GM12878 (cell line): Measurements from ENCODE around the gene GAB3. TPM values are rescaled to one million over a fixed set of nuclear protein-coding genes. Genes with fewer than 3 reads are reported as not detected.

Experiments
- ATAC-seq: fragments of 200-7000 bp; cut with Tn5 transposase; 3 replicates; pipeline ENCODE4 v1.9.1; 2020; ENCODE audit warnings: mild to moderate bottlenecking, moderate library complexity
- BruUV-seq: library from RNA; stranded (reverse); fragments of 400-500 nt; replicated peaks from 2 replicates; lab custom pipeline; 2021; lab: Mats Ljungman, UMichigan
- CTCF ChIA-PET: fragments of 300-600 bp; sonication (Branson Sonifier 250); formaldehyde crosslinking; extraction: SDS; loops from one replicate; lab custom pipeline; 2021; ENCODE audit warnings: inconsistent platforms; lab: Yijun Ruan, JAX
- POLR2A ChIA-PET: fragments of 350-600 bp; formaldehyde crosslinking; extraction: SDS; loops from one replicate; lab custom pipeline; 2021; ENCODE audit warnings: inconsistent platforms; lab: Charles Lee
- RAD21 ChIA-PET: fragments of 300-600 bp; sonication (Branson Sonifier 250); formaldehyde crosslinking; loops from one replicate; lab custom pipeline; 2023; ENCODE audit warnings: antibody characterized with exemption; ENCODE audit not compliant: unreplicated experiment; lab: Charles Lee
- SMC1A ChIA-PET: fragments of 300-600 bp; sonication (Branson Sonifier 250); formaldehyde crosslinking; loops from one replicate; lab custom pipeline; 2023; ENCODE audit not compliant: unreplicated experiment, uncharacterized antibody; lab: Charles Lee
- DNase-seq: peaks from one replicate; pipeline ENCODE4 v3.0.0-alpha.2; 2011; ENCODE audit warnings: low read depth, low spot score
- FAIRE-seq: peaks from 3 replicates; lab custom pipeline; 2011; peaks lifted over from hg19 to GRCh38; lab: Jason Lieb, UNC
- H2AFZ ChIP-seq: 2 replicates; pipeline ENCODE4 v1.6.0; 2011; ENCODE audit warnings: low read depth, low read length, control low read depth; ENCODE audit not compliant: control insufficient read depth
- H3K27ac ChIP-seq: 2 replicates; pipeline ENCODE4 v1.5.1; 2011; ENCODE audit warnings: control low read depth; ENCODE audit not compliant: control insufficient read depth, insufficient read depth
- H3K27me3 ChIP-seq, 2 experiments: replicated peaks in 1 of 2; 2 replicates each; pipeline versions ENCODE4 v1.6.0 to v1.6.1; 2011; ENCODE audit warnings: low read length in 1 of 2; ENCODE audit not compliant: control insufficient read depth in 2 of 2, insufficient read depth in 2 of 2
- H3K36me3 ChIP-seq, 2 experiments: 2 replicates each; pipeline ENCODE4 v1.5.1; 2011; ENCODE audit warnings: low read length in 1 of 2; ENCODE audit not compliant: control insufficient read depth in 2 of 2, insufficient read depth in 2 of 2
- H3K4me1 ChIP-seq: 2 replicates; pipeline ENCODE4 v1.6.1; 2011; ENCODE audit warnings: mild to moderate bottlenecking, low read length, moderate library complexity, mixed read lengths; ENCODE audit not compliant: control insufficient read depth, insufficient read depth
- H3K4me2 ChIP-seq: 2 replicates; pipeline ENCODE4 v1.6.0; 2011; ENCODE audit warnings: control low read depth; ENCODE audit not compliant: control insufficient read depth, insufficient read depth
- H3K4me3 ChIP-seq: fragments of 200-600 bp; sonication (generic); 2 replicates; pipeline ENCODE4 v1.5.1; 2016
- H3K79me2 ChIP-seq: 2 replicates; pipeline ENCODE4 v1.6.0; 2011; ENCODE audit warnings: low read length; ENCODE audit not compliant: control insufficient read depth, insufficient read depth
- H3K9ac ChIP-seq: 2 replicates; pipeline ENCODE4 v1.8.0; 2011; ENCODE audit warnings: low read length, control low read depth, mixed read lengths; ENCODE audit not compliant: control insufficient read depth, insufficient read depth
- H3K9me3 ChIP-seq: replicated peaks from 3 replicates; pipeline ENCODE4 v1.5.1; 2011; ENCODE audit warnings: mild to moderate bottlenecking, low read length; ENCODE audit not compliant: control insufficient read depth, insufficient read depth
- H4K20me1 ChIP-seq: 2 replicates; pipeline ENCODE4 v1.6.0; 2011; ENCODE audit not compliant: control insufficient read depth, insufficient read depth
- ATF2 ChIP-seq: IDR thresholded peaks from 2 replicates; pipeline ENCODE4 v1.6.1; 2012; ENCODE audit warnings: low read length, inconsistent platforms
- CBX5 ChIP-seq: sonication (generic); IDR thresholded peaks from 2 replicates; pipeline ENCODE4 v1.6.1; 2016; ENCODE audit warnings: low read depth, moderate library complexity, mild to moderate bottlenecking, inconsistent platforms
- CUX1 ChIP-seq: IDR thresholded peaks from 2 replicates; pipeline ENCODE4 v1.6.1; 2012; ENCODE audit warnings: improper control_type of control experiment, low read depth, low read length; ENCODE audit not compliant: insufficient replicate concordance
- EGR1 ChIP-seq, 2 experiments: IDR thresholded peaks; 1 replicate in 1 of 2; 2 replicates in 1 of 2; pipeline ENCODE4 v1.6.1; 2011 to 2012; ENCODE audit warnings: low read depth in 2 of 2, low read length in 2 of 2, borderline replicate concordance in 1 of 2, mild to moderate bottlenecking in 1 of 2, moderate library complexity in 1 of 2
- ESRRA ChIP-seq: IDR thresholded peaks from 2 replicates; pipeline ENCODE4 v1.6.1; 2012; ENCODE audit warnings: mild to moderate bottlenecking, low read length, improper control_type of control experiment
- KDM1A ChIP-seq: fragments of 200-600 bp; sonication (generic); IDR thresholded peaks from 2 replicates; pipeline ENCODE4 v1.6.1; 2016; ENCODE audit warnings: borderline replicate concordance
- NFYB ChIP-seq: IDR thresholded peaks from 2 replicates; pipeline ENCODE4 v1.6.1; 2011; ENCODE audit warnings: low read depth, mild to moderate bottlenecking, low read length, improper control_type of control experiment, moderate library complexity; ENCODE audit not compliant: insufficient read depth
- NR2F1 ChIP-seq: fragments of 450-650 bp; conservative IDR thresholded peaks from 2 replicates; pipeline ENCODE4 v1.6.1; 2017; ENCODE audit warnings: mild to moderate bottlenecking
- PKNOX1 ChIP-seq: fragments of 450-650 bp; IDR thresholded peaks from 2 replicates; pipeline ENCODE4 v1.6.1; 2016; ENCODE audit warnings: mild to moderate bottlenecking
- RAD51 ChIP-seq: fragments of 450-650 bp; IDR thresholded peaks from 2 replicates; pipeline ENCODE4 v1.6.1; 2016; ENCODE audit warnings: moderate library complexity, mild to moderate bottlenecking, inconsistent platforms
- RUNX3 ChIP-seq: IDR thresholded peaks from 2 replicates; pipeline ENCODE4 v1.6.1; 2012; ENCODE audit warnings: low read length, inconsistent platforms
- SIN3A ChIP-seq: IDR thresholded peaks from 2 replicates; pipeline ENCODE4 v1.6.1; 2012; ENCODE audit warnings: low read depth, low read length, improper control_type of control experiment
- SPI1 ChIP-seq: IDR thresholded peaks from 2 replicates; pipeline ENCODE4 v1.6.1; 2011; ENCODE audit warnings: low read depth, mild to moderate bottlenecking, low read length, moderate library complexity, borderline replicate concordance; ENCODE audit not compliant: insufficient read depth
- STAT3 ChIP-seq: IDR thresholded peaks from 2 replicates; pipeline ENCODE4 v1.6.1; 2011; ENCODE audit warnings: low read depth, low read length, improper control_type of control experiment
- ZNF24 ChIP-seq: fragments of 450-650 bp; IDR thresholded peaks from 2 replicates; pipeline ENCODE4 v1.6.1; 2017; ENCODE audit warnings: antibody characterized with exemption, mild to moderate bottlenecking
- ZNF384 ChIP-seq: IDR thresholded peaks from 2 replicates; pipeline ENCODE4 v1.6.1; 2012; ENCODE audit warnings: low read depth, mild to moderate bottlenecking, low read length, improper control_type of control experiment, borderline replicate concordance
- WGBS: methylation state at CpG from one replicate; pipeline ENCODE4 v1.1.6; 2016; ENCODE audit warnings: low lambda C conversion rate; ENCODE audit not compliant: insufficient replicate concordance, insufficient coverage; ENCODE audit errors: missing lambda C conversion rate; 5-methylcytosine and 5-hydroxymethylcytosine counted together
- in situ Hi-C: fragments of 300-500 bp; cut with MboI; formaldehyde crosslinking; loops from 9 replicates; pipeline ENCODE4 v1.14.3; 2018; ENCODE audit warnings: mixed read lengths
- intact Hi-C: fragments of 100-400 bp; cut with micrococcal nuclease; formaldehyde crosslinking; loops from one replicate; pipeline ENCODE4 v1.14.2; 2022; ENCODE audit not compliant: unreplicated experiment
- polyA plus RNA-seq, 11 experiments: library from polyadenylated mRNA; depleted of rRNA in 4 of 11; unstranded in 6 of 11; stranded (reverse) in 5 of 11; fragments of >200 nt; fragmentation: Nextera tagmentation in 4 of 11; fragmentation: Illumina TruSeq in 1 of 11; extraction: Ambion mirVana in 4 of 11; extraction: Trizol in 1 of 11; gene quantifications; 1 replicate in 1 of 11; 2 replicates in 10 of 11; pipeline versions ENCODE4 v1.2.1 to v1.2.3, GENCODE V29; 2011 to 2016; ENCODE audit warnings: inconsistent platforms in 2 of 11, missing spikeins in 2 of 11, low read depth in 1 of 11
- total RNA-seq, 4 experiments: library from RNA; depleted of rRNA in 3 of 4; stranded (reverse); fragments of >200 nt in 3 of 4; fragmentation: Illumina TruSeq in 1 of 4; extraction: Trizol in 1 of 4; gene quantifications; 2 replicates each; pipeline versions ENCODE4 v1.2.1 to v1.2.3, GENCODE V29; 2013 to 2021

The GAB3 gene
- total and polyA plus RNA-seq, 10 of the 15 experiments (the other 5 are each of a cell fraction or from before 2014, with no cell fraction given): 0.10 to 2.0 (median 0.85) TPM

- no peak for TF ChIP-seq PKNOX1
- no peak for TF ChIP-seq CUX1
- TF ChIP-seq STAT3: no peak
These were observed 18.3 kb downstream of the GAB3 start (continued) for GRCh38 chrX:154732421-154733065.

- ChIA-PET SMC1A (interaction anchor here (1.0 kb wide), 1 partner anchor 17 kb away, joined by 6 read pairs; no protein-coding TSS in a partner anchor), RAD21 (no interaction called here), POLR2A (no interaction called here), CTCF (interaction anchor here (4.8 kb wide), 1 partner anchor 17 kb away, joined by 19 read pairs; no protein-coding TSS in a partner anchor)
- in situ Hi-C loops: loop anchor here (25.0 kb wide), 1 partner anchor 145 kb away; the partner anchor contains the start of gene CTAG1A
- 89% methylated on average over 7 of the region's 7 CpGs for WGBS
- no peak overlapping the region for H3K9ac ChIP-seq
- intact Hi-C loops: no loop called here
- no peak overlapping the region for H2AFZ ChIP-seq
- no peak overlapping the region for H3K27ac ChIP-seq
- ATAC-seq (no peak), FAIRE-seq (no peak), DNase-seq (no peak)
- BruUV-seq: no TSS peak
- no peaks in the 10 kb centered on the region for H3K79me2 ChIP-seq
- H3K4me1 ChIP-seq: peaks cover 8% of the 10 kb centered on the region
- no peak overlapping the region for H3K4me3 ChIP-seq
- H4K20me1 ChIP-seq: no peaks in the 10 kb centered on the region
- H3K9me3 ChIP-seq: no peaks in the 10 kb centered on the region
- H3K27me3 ChIP-seq: no peaks in the 10 kb centered on the region
- H3K4me2 ChIP-seq: no peak overlapping the region
- no peaks in the 10 kb centered on the region for H3K36me3 ChIP-seq
- no peak for TF ChIP-seq ESRRA
- no peak for TF ChIP-seq EGR1 (IDR thresholded peaks at IDR 0.05; ENCODE audit: borderline replicate concordance in 1 of 2, low read depth in 2 of 2, low read length in 2 of 2)
- no peak for TF ChIP-seq RUNX3
- no peak for TF ChIP-seq NR2F1
- no peak for TF ChIP-seq CBX5
- TF ChIP-seq ZNF384: no peak
- no peak for TF ChIP-seq NFYB
- TF ChIP-seq KDM1A: no peak
- no peak for TF ChIP-seq RAD51
- TF ChIP-seq SPI1: no peak
- TF ChIP-seq ATF2: no peak
- TF ChIP-seq SIN3A: no peak
- TF ChIP-seq ZNF24: no peak
These were observed 19.0 kb downstream of the GAB3 start for GRCh38 chrX:154731881-154732280.
